OCI-M2 (cell line): Measurements from ENCODE around the gene LRRC75B.
"Not testable (repeated sequence)": the region's sequence is repeated elsewhere in the genome, so short reads cannot be mapped to it uniquely, and the experiment has no call there.

Experiments
- DNase-seq: peaks from one replicate; lab custom pipeline; 2025; ENCODE audit not compliant: unreplicated experiment; lab: John Stamatoyannopoulos, UW

The LRRC75B gene

GRCh38 chr22:24602847-24603769 lies 10.2 kb upstream of the LRRC75B start, which contains the start of gene GGT1:
Gene GGT1, plus strand, starts transcription at chr22:24603193. Its CDS starts 7,889 bp downstream, at chr22:24611082.
- not testable (repeated sequence) for DNase-seq

GRCh38 chr22:24602105-24602749 lies 9.4 kb upstream of the LRRC75B start:
- DNase-seq, result not testable (repeated sequence)

- DNase-seq, result no peak
Observed at GRCh38 chr22:24601217-24602104, 8.6 kb upstream of the LRRC75B start.

GRCh38 chr22:24599958-24600715 lies 7.3 kb upstream of the LRRC75B start:
- DNase-seq, result not testable (repeated sequence)

GRCh38 chr22:24599514-24599913 lies 6.6 kb upstream of the LRRC75B start:
- DNase-seq, result no peak

- DNase-seq, result not testable (repeated sequence)
Observed at GRCh38 chr22:24597076-24597475, 4.2 kb upstream of the LRRC75B start.

GRCh38 chr22:24595863-24596262 lies 3.0 kb upstream of the LRRC75B start:
- no peak for DNase-seq

- no peak for DNase-seq
Observed at GRCh38 chr22:24595228-24595627, 2.4 kb upstream of the LRRC75B start.

GRCh38 chr22:24594569-24595120 lies 1.8 kb upstream of the LRRC75B start:
- no peak for DNase-seq

GRCh38 chr22:24593836-24594568 lies 1.1 kb upstream of the LRRC75B start:
- DNase-seq, result no peak

GRCh38 chr22:24593559-24593835 lies 624 bp upstream of the LRRC75B start:
- not testable (repeated sequence) for DNase-seq

- DNase-seq, result no peak
Observed at GRCh38 chr22:24592058-24592850, 619 bp downstream of the LRRC75B start.

- no peak for DNase-seq
Observed at GRCh38 chr22:24591286-24591830, 1.5 kb downstream of the LRRC75B start.

- no peak for DNase-seq
Observed at GRCh38 chr22:24590596-24591173, 2.2 kb downstream of the LRRC75B start.

GRCh38 chr22:24589518-24590030 lies 3.3 kb downstream of the LRRC75B start:
- no peak for DNase-seq

- no peak for DNase-seq
Observed at GRCh38 chr22:24588757-24589481, 4.0 kb downstream of the LRRC75B start.

- DNase-seq, result no peak
Observed at GRCh38 chr22:24588381-24588756, 4.5 kb downstream of the LRRC75B start.
